H1 (cell line): ENCODE results near the gene LCE7A.

Experiments
- CTCF ChIP-seq, 3 experiments: IDR thresholded peaks; 1 replicate in 2 of 3; 2 replicates in 1 of 3; pipeline versions ENCODE4 v1.5.1 to v1.6.1; 2011; ENCODE audit warnings: low read length in 3 of 3, mild to moderate bottlenecking in 3 of 3, inconsistent platforms in 2 of 3, low read depth in 1 of 3, moderate library complexity in 1 of 3; ENCODE audit not compliant: insufficient read depth in 1 of 3; ENCODE audit errors: control extremely low read depth in 1 of 3
- JUND ChIP-seq: IDR thresholded peaks from 2 replicates; pipeline ENCODE4 v1.6.1; 2011; ENCODE audit warnings: mild to moderate bottlenecking, improper control_type of control experiment, low read length
- POLR2A ChIP-seq, 2 experiments: IDR thresholded peaks; 1 replicate in 1 of 2; 2 replicates in 1 of 2; pipeline ENCODE4 v1.6.1; 2011; ENCODE audit warnings: low read depth in 2 of 2, low read length in 2 of 2, mild to moderate bottlenecking in 2 of 2; ENCODE audit errors: control extremely low read depth in 1 of 2
- POLR2AphosphoS5 ChIP-seq: IDR thresholded peaks from 2 replicates; pipeline ENCODE4 v1.6.1; 2011; ENCODE audit warnings: low read depth, low read length
- TF ChIP-seq, protein P1 (sequence below): IDR thresholded peaks from 2 replicates; pipeline ENCODE4 v1.6.1; 2012; ENCODE audit warnings: inconsistent platforms

DNA sequence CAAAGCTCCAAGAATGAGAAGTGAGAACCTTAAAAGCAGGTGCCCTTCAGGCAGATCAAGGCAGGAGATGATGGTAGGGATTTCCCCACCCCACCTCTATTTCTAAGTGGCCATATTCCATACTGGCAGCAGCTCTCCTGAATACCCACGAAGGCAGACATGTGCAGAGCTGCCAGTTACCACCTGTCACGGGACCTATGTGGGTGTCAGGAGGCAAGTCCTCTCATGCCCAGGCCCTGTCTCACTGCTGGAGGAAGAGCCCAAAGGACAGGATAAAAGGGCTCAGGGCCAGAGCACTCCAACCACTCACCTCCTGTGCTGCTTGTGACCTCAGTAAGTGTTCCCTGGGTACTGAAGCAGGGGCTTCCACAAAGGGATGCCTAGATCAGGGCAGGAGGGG lies 48.7 kb upstream of the LCE7A start:
- no peak for TF ChIP-seq POLR2AphosphoS5
- TF ChIP-seq, protein P1, sequence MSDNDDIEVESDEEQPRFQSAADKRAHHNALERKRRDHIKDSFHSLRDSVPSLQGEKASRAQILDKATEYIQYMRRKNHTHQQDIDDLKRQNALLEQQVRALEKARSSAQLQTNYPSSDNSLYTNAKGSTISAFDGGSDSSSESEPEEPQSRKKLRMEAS, result no peak
- no peak for TF ChIP-seq JUND
- no peak for TF ChIP-seq CTCF (IDR thresholded peaks at IDR 0.05; ENCODE audit: control extremely low read depth in 1 of 3, insufficient read depth in 1 of 3, low read depth in 1 of 3, low read length in 3 of 3)
- TF ChIP-seq POLR2A (IDR thresholded peaks at IDR 0.05; ENCODE audit: control extremely low read depth in 1 of 2, low read depth in 2 of 2, low read length in 2 of 2), result no peak
